GM21381 (cell line): Measurements from ENCODE around the gene GALK2.

Experiments used
- ATAC-seq: cut with Tn5 transposase; IDR thresholded peaks from one replicate; pipeline ENCODE4 v1.9.1; 2021; ENCODE audit warnings: mild to moderate bottlenecking, moderate library complexity; ENCODE audit not compliant: unreplicated experiment

GALK2 gene

GRCh38 chr15:49169880-49170597 lies at the start of gene GALK2:
Gene GALK2, plus strand, starts transcription at chr15:49170247. Its CDS starts 76 bp downstream, at chr15:49170323.
- ATAC-seq, result peak; percentile 94

DNA sequence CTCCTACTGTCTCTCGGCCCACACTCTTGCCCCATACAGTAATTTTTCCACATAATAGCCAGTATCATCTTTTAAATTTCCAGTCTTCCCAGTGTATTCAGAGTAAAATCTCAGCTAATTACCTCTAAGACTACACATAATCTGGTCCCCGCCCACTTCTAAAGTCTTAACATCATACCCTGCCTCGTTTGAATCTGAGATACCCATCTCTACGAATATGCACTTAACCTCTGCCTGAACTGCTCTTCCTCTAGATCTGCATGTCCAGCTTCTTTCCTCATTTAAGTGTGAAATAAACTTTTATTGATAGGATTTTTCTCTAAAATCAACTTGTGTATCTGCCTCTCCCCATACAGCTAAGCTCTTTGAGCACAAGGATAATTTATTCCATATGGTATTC lies 49.2 kb upstream of the GALK2 start:
- no peak for ATAC-seq

DNA sequence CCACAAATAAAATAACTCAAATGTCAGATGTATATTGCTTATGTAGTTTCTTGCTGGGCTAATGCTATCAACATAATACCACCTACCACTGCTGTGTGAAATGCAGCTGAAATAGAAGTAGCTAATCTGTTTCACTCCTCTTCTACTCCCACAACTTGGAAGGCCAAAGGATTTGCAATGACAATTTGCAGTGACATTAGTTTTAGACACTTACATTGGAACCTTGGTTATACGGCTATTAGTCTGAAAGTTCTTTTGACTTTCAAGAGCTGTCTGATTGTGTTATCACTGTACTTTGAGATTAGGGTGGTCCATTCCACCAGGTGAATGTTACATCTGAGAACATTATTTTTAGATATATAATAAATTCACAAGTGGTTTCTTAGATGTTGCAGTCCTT lies 48.1 kb upstream of the GALK2 start:
- ATAC-seq, result no peak

DNA sequence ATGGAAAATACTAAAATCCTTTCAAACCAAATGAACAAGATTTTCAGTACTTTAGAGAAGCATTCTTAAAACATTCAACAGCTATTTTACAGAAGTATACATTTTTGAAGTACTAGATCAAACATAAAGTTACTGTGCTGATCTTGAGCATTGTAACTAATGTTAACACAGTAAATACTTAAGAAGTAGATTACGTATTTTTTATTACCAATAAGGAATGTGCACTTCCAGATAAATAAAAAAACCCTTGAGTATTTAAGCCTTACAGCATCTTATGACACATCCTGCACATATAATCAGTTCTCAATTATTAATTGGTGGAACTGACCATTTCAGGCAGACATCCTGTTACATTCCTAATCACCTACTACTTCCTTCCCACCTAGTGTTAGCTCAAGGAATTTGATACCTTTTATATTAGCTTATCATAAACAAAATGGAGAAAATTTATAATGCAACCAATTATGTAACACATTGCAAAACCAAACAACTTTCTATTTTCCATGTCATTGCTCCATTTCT lies 47.4 kb upstream of the GALK2 start:
- ATAC-seq, result no peak

DNA sequence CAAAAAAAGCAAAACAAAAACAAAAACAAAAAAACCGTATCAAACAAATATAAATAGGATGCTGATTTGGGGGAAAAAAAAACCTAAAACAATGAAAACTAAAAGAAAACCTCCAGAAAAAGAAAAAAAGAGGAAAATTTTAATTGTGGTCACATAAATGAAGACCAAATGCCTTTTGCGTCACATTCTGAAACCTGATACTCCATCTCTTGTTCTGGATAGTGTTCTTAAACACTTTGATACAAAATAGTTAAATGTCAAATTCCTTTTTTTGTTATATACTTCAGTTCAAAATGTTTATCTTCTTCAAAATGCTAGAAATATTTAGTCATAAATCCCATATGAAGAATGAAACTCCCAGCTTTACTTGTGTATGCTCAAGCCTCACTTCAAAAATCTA lies 45.7 kb upstream of the GALK2 start:
- ATAC-seq, result no peak

DNA sequence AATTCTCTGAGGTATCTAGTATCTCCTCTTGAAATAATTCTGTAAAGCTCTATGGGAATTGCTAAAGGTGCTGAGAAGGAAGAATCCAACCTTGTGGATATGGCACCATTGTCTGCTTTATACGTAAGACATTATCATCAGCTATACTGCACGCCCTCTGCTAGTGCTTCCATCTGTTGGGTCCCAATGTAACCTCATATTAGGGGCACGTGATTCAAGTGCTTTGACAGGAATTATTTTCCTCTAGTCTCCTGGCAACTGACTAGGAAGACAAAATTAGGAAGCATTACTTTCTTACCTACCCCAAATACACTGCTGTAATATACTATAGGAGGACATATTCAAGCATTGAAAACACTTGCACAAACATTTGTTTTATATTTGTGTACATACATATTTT lies 38.6 kb upstream of the GALK2 start:
- ATAC-seq, result no peak

DNA sequence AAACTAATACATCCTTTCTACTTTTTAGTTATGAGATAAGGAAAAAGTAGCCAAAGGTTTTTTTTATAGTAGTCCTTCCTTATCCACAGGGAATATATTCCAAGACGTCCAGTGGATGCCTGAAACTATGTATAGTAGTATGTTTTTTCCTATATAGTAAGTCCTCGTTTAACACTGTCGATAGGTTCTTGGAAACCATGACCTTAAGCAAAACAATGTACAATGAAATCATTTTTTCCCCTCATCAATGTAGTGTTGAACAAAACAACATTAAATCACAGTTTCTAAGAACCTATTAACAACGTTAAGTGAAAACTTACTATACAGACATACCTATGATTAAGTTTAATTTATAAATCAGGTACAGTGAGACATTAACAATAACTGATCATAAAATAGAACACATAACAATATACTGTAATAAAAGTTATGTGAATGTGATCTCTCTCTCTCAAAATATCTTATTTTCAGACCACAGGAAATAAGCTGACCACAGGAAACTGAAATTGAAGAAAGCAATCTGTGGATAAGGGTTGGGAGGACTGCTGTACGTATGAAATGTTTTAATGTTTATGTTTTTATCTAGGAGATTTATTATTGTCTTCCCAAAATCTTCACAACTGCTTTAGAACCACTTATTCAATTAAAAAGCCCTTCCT lies 35.2 kb upstream of the GALK2 start:
- ATAC-seq, result peak; percentile 42

DNA sequence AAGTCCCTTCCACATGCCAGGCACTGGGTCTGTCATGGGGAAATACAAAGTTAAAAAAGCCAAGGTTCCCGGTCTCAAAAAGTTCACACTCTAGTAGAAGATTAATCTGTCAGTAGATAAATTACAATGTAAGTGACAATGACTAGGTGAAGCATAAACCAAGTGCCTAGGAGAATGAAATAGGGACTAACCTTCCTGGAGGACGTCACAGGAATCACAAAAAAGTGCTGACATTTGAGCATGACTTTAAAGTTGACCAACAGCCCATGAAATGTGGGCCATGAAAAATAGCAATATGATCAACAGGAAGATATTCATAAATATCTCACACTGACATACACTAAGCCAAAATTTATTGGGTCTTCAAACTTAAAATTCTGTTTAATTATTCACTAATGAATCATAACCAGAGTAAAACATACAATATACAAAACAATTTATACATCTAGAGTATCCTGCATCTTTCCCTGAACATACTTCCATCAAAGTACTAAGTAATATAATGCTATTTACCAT lies 34.6 kb upstream of the GALK2 start:
- peak; percentile 40 for ATAC-seq

DNA sequence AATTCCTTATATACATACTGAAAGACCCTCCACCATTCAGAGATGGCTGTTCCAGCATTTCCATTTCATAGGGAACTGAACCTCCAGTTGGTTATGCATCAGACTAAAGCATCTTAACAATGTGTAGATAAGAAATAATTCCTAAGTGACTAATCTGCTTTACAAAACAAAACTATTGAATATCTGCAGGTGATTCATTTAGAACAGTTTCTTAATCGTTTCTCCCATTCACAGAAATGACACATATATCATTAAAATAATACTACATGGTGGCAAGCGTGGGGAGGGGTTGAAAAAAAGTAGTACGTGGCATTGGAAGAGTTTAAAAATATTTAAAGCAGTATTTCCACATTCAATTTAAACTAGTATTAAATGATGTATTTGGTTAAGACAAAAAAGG lies 34.1 kb upstream of the GALK2 start:
- ATAC-seq, result no peak

DNA sequence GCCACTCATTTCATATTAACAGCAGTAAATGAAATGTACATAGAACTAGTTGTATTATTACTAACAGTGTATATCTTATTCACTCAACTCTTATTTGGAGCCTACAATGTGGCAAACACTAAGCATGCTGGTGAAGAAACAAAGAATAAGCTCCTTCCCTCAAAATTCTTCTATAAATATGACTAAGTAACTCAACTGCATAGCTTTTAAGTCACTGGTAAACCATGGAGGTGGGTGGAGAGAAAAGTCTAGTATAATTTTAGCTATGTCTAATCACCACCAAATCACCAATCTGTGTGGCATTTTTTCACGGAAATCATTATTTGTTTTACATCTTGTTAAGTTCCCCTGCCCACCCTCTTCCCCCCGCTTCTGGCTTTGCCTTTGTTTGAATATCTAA lies 32.2 kb upstream of the GALK2 start:
- ATAC-seq, result no peak

GRCh38 chr15:49145651-49146609 lies 24.1 kb upstream of the GALK2 start:
- ATAC-seq, result no peak

DNA sequence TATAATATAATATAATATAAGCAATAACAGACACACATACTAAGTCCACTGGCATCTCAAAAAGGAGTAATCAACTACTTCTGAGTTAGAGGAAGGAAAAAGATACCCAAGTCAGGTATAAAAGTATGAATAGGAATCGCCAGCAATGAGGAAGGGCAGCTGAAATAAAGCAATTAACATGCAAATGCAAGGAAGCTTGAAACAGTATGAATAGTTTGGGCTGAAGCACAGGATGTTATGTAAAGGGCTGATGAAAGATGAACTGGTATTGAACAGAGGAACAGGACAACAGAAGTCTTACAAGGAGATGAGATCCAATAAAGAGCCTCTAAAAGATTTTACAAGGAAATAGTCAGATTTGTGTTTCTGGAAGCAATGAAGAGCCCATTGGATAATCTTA lies 21.7 kb upstream of the GALK2 start:
- ATAC-seq, result no peak

DNA sequence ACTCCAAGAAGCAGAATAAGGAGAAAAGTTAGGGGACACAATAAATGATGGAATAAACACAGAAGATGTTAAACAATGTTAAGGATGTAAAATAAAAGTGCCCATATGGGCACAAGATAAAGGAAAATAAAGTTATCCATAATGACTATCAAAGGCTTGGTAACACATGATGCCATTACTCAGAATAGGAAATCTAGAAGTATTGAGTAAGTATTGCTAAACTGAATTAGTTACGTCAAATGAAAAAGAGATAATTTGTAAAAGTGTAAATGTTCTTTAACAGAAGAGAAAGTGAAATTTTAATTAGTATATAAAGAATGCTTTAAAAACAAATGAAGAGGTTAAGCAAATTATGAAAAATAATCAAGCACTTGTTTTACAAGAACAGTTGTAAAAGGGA lies 21.3 kb upstream of the GALK2 start:
- ATAC-seq, result no peak

- no peak for ATAC-seq
Measured at GRCh38 chr15:49151831-49152230, 18.2 kb upstream of the GALK2 start.

GRCh38 chr15:49152552-49153312 lies 17.3 kb upstream of the GALK2 start:
- no peak for ATAC-seq

DNA sequence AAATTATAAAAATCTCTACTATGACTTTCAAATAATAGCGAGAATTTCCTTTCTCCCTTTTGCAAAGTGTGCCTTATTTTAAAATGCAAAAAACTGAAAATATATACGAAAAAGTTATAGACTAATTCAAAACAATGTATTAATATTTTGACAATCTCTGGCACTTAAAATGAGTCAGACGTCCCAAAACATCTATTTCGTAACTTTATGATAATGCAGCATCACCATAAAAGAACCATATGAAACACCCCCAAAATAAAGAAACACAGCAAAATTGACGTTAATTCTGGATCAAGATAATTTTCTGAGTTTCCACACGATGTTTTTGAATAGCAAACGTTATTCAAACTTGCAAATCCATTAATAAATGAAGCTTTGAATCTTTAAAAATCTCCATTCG lies 15.7 kb upstream of the GALK2 start:
- no peak for ATAC-seq

GRCh38 chr15:49154799-49155109 lies 15.3 kb upstream of the GALK2 start:
- ATAC-seq, result no peak

GRCh38 chr15:49155110-49155833 lies 14.8 kb upstream of the GALK2 start, which contains the start of gene COPS2:
Gene COPS2, minus strand, starts transcription at chr15:49155599. Its CDS starts 21 bp downstream, at chr15:49155578.
- peak; percentile 91 for ATAC-seq

GRCh38 chr15:49155834-49156627 lies 14.0 kb upstream of the GALK2 start:
- no peak for ATAC-seq
